GM21723 (cell line): ENCODE results near the gene NHS.
"Not testable (repeated sequence)": the region's sequence is repeated elsewhere in the genome, so short reads cannot be mapped to it uniquely, and the experiment has no call there.

ENCODE experiments used
- ATAC-seq: cut with Tn5 transposase; IDR thresholded peaks from one replicate; pipeline ENCODE4 v1.9.1; 2021; ENCODE audit warnings: mild to moderate bottlenecking, moderate library complexity; ENCODE audit not compliant: unreplicated experiment

NHS gene

GRCh38 chrX:17446269-17446668, 71.3 kb downstream of the NHS start:
- not testable (repeated sequence) for ATAC-seq

GRCh38 chrX:17448188-17448587, 73.2 kb downstream of the NHS start:
- ATAC-seq, result no peak

GRCh38 chrX:17449866-17450265, 74.9 kb downstream of the NHS start:
- ATAC-seq, result no peak

- no peak for ATAC-seq
Measured at GRCh38 chrX:17453788-17454187, 78.8 kb downstream of the NHS start.

GRCh38 chrX:17456526-17456925, 81.5 kb downstream of the NHS start:
- ATAC-seq, result no peak

GRCh38 chrX:17459008-17459611, 84.1 kb downstream of the NHS start:
- ATAC-seq, result no peak

- ATAC-seq, result no peak
Measured at GRCh38 chrX:17459661-17460060, 84.7 kb downstream of the NHS start.

- no peak for ATAC-seq
Measured at GRCh38 chrX:17462881-17463280, 87.9 kb downstream of the NHS start.

- ATAC-seq, result no peak
Measured at GRCh38 chrX:17464194-17464593, 89.2 kb downstream of the NHS start.

GRCh38 chrX:17465201-17465600, 90.2 kb downstream of the NHS start:
- no peak for ATAC-seq

- ATAC-seq, result no peak
Measured at GRCh38 chrX:17465802-17466201, 90.8 kb downstream of the NHS start.

- no peak for ATAC-seq
Measured at GRCh38 chrX:17470136-17470535, 95.1 kb downstream of the NHS start.

- no peak for ATAC-seq
Measured at GRCh38 chrX:17471121-17471520, 96.1 kb downstream of the NHS start.

- no peak for ATAC-seq
Measured at GRCh38 chrX:17471861-17472260, 96.9 kb downstream of the NHS start.

GRCh38 chrX:17472424-17472823, 97.4 kb downstream of the NHS start:
- ATAC-seq, result no peak

GRCh38 chrX:17473021-17473420, 98.0 kb downstream of the NHS start:
- ATAC-seq, result no peak

- no peak for ATAC-seq
Measured at GRCh38 chrX:17474892-17475291, 99.9 kb downstream of the NHS start.

- ATAC-seq, result no peak
Measured at GRCh38 chrX:17475449-17476217, 100.6 kb downstream of the NHS start.

GRCh38 chrX:17476411-17476810, 101.4 kb downstream of the NHS start:
- ATAC-seq, result no peak

GRCh38 chrX:17481086-17481485, 106.1 kb downstream of the NHS start:
- ATAC-seq, result no peak

- ATAC-seq, result no peak
Measured at GRCh38 chrX:17484592-17484991, 109.6 kb downstream of the NHS start.

- ATAC-seq, result no peak
Measured at GRCh38 chrX:17485391-17485790, 110.4 kb downstream of the NHS start.

- ATAC-seq, result no peak
Measured at GRCh38 chrX:17488036-17488435, 113.0 kb downstream of the NHS start.
